Mesenchymal stem cell (in vitro differentiated cells and primary cell): ENCODE measurements around the gene RTP5.

Experiments
- DNase-seq: peaks from one replicate; pipeline ENCODE4 v3.0.0-alpha.2; 2013
- H2AFZ ChIP-seq: one replicate; pipeline ENCODE4 v1.6.1; 2013; ENCODE audit warnings: low read depth, mild to moderate bottlenecking, control low read depth, inconsistent platforms, low read length, moderate library complexity
- H2AK5ac ChIP-seq: 2 replicates; pipeline ENCODE4 v1.6.1; 2013; ENCODE audit warnings: low read length, moderate library complexity, mild to moderate bottlenecking, inconsistent platforms; ENCODE audit not compliant: severe bottlenecking
- H2BK120ac ChIP-seq: one replicate; pipeline ENCODE4 v1.6.1; 2013; ENCODE audit warnings: low read depth, mild to moderate bottlenecking, inconsistent platforms, low read length, moderate library complexity
- H2BK12ac ChIP-seq, 2 experiments: one replicate each; pipeline ENCODE4 v1.6.1; 2013; ENCODE audit warnings: inconsistent platforms in 2 of 2, low read length in 2 of 2, mild to moderate bottlenecking in 2 of 2, moderate library complexity in 2 of 2, control low read depth in 1 of 2
- H2BK15ac ChIP-seq: one replicate; pipeline ENCODE4 v1.6.1; 2013; ENCODE audit warnings: mild to moderate bottlenecking, low read depth, inconsistent platforms; ENCODE audit not compliant: poor library complexity, severe bottlenecking
- H2BK5ac ChIP-seq: 2 replicates; pipeline ENCODE4 v1.6.1; 2013; ENCODE audit warnings: low read depth, mild to moderate bottlenecking, low read length, control low read depth, inconsistent platforms; ENCODE audit not compliant: poor library complexity, severe bottlenecking
- H3K14ac ChIP-seq, 2 experiments: one replicate each; pipeline ENCODE4 v1.6.1; 2013; ENCODE audit warnings: inconsistent platforms in 2 of 2, low read length in 2 of 2, control low read depth in 1 of 2, mild to moderate bottlenecking in 1 of 2, moderate library complexity in 1 of 2
- H3K18ac ChIP-seq, 2 experiments: one replicate each; pipeline ENCODE4 v1.6.1; 2013; ENCODE audit warnings: inconsistent platforms in 2 of 2, low read length in 2 of 2, control low read depth in 1 of 2, low read depth in 1 of 2, mild to moderate bottlenecking in 1 of 2
- H3K23ac ChIP-seq, 2 experiments: one replicate each; pipeline ENCODE4 v1.6.1; 2013; ENCODE audit warnings: inconsistent platforms in 2 of 2, low read length in 2 of 2, mild to moderate bottlenecking in 2 of 2, moderate library complexity in 2 of 2, control low read depth in 1 of 2
- H3K27ac ChIP-seq: 2 replicates; pipeline ENCODE4 v1.5.1; 2013; ENCODE audit warnings: mild to moderate bottlenecking, moderate library complexity, low read length, control low read depth, inconsistent platforms; ENCODE audit not compliant: poor library complexity, severe bottlenecking
- H3K27me3 ChIP-seq, 2 experiments: 2 replicates each; pipeline versions ENCODE4 v1.6.1 to v1.7.0; 2013; ENCODE audit warnings: low read length in 2 of 2, mild to moderate bottlenecking in 2 of 2, moderate library complexity in 2 of 2, control low read depth in 1 of 2, inconsistent platforms in 1 of 2; ENCODE audit not compliant: control insufficient read depth in 1 of 2, insufficient read depth in 1 of 2
- H3K36me3 ChIP-seq, 2 experiments: 2 replicates each; pipeline versions ENCODE4 v1.6.1 to v1.7.0; 2013; ENCODE audit warnings: low read length in 2 of 2, control low read depth in 1 of 2, inconsistent platforms in 1 of 2, low read depth in 1 of 2, mild to moderate bottlenecking in 1 of 2; ENCODE audit not compliant: insufficient read depth in 2 of 2, control insufficient read depth in 1 of 2
- H3K4ac ChIP-seq, 2 experiments: one replicate each; pipeline ENCODE4 v1.6.1; 2013; ENCODE audit warnings: inconsistent platforms in 2 of 2, low read length in 2 of 2, mild to moderate bottlenecking in 2 of 2, moderate library complexity in 2 of 2, control low read depth in 1 of 2, low read depth in 1 of 2
- H3K4me1 ChIP-seq: 2 replicates; pipeline ENCODE4 v1.6.1; 2013; ENCODE audit warnings: low read depth, low read length, control low read depth; ENCODE audit not compliant: control insufficient read depth, insufficient read depth
- H3K4me2 ChIP-seq: 2 replicates; pipeline ENCODE4 v1.6.1; 2013; ENCODE audit warnings: low read length, mild to moderate bottlenecking, inconsistent platforms; ENCODE audit not compliant: poor library complexity, severe bottlenecking
- H3K4me3 ChIP-seq, 2 experiments: 2 replicates each; pipeline versions ENCODE4 v1.5.1 to v1.7.0; 2013; ENCODE audit warnings: low read length in 2 of 2, mild to moderate bottlenecking in 2 of 2, control low read depth in 1 of 2, low read depth in 1 of 2; ENCODE audit not compliant: insufficient read depth in 1 of 2
- H3K79me1 ChIP-seq: replicated peaks from 2 replicates; pipeline ENCODE4 v1.6.1; 2013; ENCODE audit warnings: mild to moderate bottlenecking, control low read depth, low read length, inconsistent platforms; ENCODE audit not compliant: poor library complexity, severe bottlenecking
- H3K9ac ChIP-seq: 2 replicates; pipeline ENCODE4 v1.7.0; 2013; ENCODE audit warnings: mild to moderate bottlenecking, low read length, moderate library complexity
- H3K9me3 ChIP-seq: 2 replicates; pipeline ENCODE4 v1.7.0; 2013; ENCODE audit warnings: mild to moderate bottlenecking, low read length; ENCODE audit not compliant: control insufficient read depth
- H4K8ac ChIP-seq: one replicate; pipeline ENCODE4 v1.6.1; 2013; ENCODE audit warnings: inconsistent platforms, mild to moderate bottlenecking, low read length, moderate library complexity
- H4K91ac ChIP-seq: one replicate; pipeline ENCODE4 v1.6.1; 2013; ENCODE audit warnings: mild to moderate bottlenecking, low read length, inconsistent platforms
- WGBS: methylation state at CpG from one replicate; pipeline ENCODE4 v1.1.7; 2013; ENCODE audit warnings: mixed read lengths; 5-methylcytosine and 5-hydroxymethylcytosine counted together

Gene RTP5

DNA sequence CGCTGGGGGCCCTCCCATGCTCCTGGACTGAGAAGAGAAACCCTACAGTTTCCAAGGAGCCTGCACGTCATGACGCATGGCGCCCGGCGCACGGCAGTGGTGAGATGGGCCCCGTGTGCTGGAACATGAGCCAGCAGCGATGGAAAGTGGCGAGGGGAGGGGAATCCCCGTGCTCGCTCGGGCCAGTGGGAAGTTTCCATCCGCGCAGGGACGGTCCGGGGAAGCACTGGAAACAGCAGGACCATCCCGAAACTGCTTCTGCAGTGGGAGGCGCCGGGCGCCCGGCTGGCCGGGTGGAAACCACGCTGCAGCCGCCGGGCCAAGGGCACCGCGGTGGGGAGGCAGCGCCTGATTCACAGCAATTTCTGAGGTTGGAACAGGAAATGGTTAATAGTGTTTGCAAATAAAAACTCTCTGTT is 6.0 kb upstream of the RTP5 start:
- Histone ChIP-seq H3K14ac (no peak overlapping the region), H2BK15ac (no peak overlapping the region), H3K4me3 (peak overlapping the region in 1 of 2 experiments; percentile 55), H3K9me3 (no peaks in the 10 kb centered on the region), H2BK12ac (no peak overlapping the region), H3K9ac (peak overlapping the region; percentile 15), H2BK120ac (no peak overlapping the region), H2AK5ac (no peak overlapping the region), H3K36me3 (no peaks in the 10 kb centered on the region), H3K27me3 (peaks cover 36 to 68% of the 10 kb centered on the region in 2 experiments), H3K27ac (no peak overlapping the region), H3K4ac (no peak overlapping the region), H3K79me1 (no peaks in the 10 kb centered on the region), H3K18ac (no peak overlapping the region), H2BK5ac (no peak overlapping the region), H2AFZ (no peak overlapping the region), H3K23ac (no peak overlapping the region), H3K4me1 (peaks cover 12% of the 10 kb centered on the region), H4K8ac (no peak overlapping the region), H4K91ac (no peak overlapping the region), H3K4me2 (no peak overlapping the region)
- no peak for DNase-seq
- WGBS: 51% methylated on average over 26 of the region's 29 CpGs

DNA sequence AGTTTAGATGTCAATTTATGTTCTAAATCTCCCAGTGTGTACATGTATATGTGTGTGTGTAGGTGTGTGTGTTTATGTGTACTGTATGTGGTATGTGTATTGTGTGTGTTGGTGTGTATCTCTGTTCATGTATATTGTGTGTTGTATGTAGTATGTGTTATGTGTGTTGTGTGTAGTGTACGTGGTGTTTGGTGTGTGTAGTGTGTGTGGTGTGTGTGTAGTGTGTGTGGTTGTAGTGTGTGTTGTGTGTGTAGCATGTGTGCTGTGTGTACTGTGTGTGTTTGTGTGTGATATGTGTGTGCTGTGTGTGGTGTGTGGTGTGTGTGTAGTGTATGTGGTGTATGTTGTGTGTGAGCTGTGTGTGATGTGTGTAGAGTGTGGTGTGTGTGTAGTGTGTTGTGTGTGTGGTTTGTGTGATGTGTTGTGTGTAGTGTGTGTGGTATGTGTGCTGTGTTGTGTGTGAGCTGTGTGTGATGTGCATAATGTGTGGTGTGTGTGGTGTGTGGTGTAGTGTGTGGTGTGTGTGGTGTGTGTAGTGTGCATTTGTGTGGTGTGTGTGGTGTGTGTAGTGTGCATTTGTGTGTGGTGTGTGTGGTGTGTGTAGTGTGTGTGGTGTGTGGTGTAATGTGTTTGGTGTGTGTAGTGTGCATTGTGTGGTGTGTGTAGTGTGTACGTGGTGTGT is 5.2 kb upstream of the RTP5 start:
- no peak overlapping the region for H2BK12ac ChIP-seq
- H2BK15ac ChIP-seq: no peak overlapping the region
- H3K4ac ChIP-seq: no peak overlapping the region
- H3K27me3 ChIP-seq: peaks cover 36 to 76% of the 10 kb centered on the region in 2 experiments
- H3K23ac ChIP-seq: peak overlapping the region in 1 of 2 experiments; percentile 89
- H2AK5ac ChIP-seq: no peak overlapping the region
- no peak overlapping the region for H2AFZ ChIP-seq
- WGBS: 95% methylated on average over 2 of the region's 2 CpGs
- H3K36me3 ChIP-seq: no peaks in the 10 kb centered on the region
- H3K9me3 ChIP-seq: no peaks in the 10 kb centered on the region
- H3K9ac ChIP-seq: no peak overlapping the region
- H3K14ac ChIP-seq: peak overlapping the region in 1 of 2 experiments; percentile 64
- peak overlapping the region in 1 of 2 experiments; percentile 26 for H3K18ac ChIP-seq
- no peak overlapping the region for H2BK5ac ChIP-seq
- H4K8ac ChIP-seq: peak overlapping the region; percentile 45
- H4K91ac ChIP-seq: peak overlapping the region; percentile 48
- peaks cover 12% of the 10 kb centered on the region for H3K4me1 ChIP-seq
- H3K27ac ChIP-seq: no peak overlapping the region
- no peak overlapping the region for H2BK120ac ChIP-seq
- no peak for DNase-seq
- H3K79me1 ChIP-seq: no peaks in the 10 kb centered on the region
- no peak overlapping the region for H3K4me2 ChIP-seq
- peak overlapping the region in 1 of 2 experiments; percentile 15 for H3K4me3 ChIP-seq

DNA sequence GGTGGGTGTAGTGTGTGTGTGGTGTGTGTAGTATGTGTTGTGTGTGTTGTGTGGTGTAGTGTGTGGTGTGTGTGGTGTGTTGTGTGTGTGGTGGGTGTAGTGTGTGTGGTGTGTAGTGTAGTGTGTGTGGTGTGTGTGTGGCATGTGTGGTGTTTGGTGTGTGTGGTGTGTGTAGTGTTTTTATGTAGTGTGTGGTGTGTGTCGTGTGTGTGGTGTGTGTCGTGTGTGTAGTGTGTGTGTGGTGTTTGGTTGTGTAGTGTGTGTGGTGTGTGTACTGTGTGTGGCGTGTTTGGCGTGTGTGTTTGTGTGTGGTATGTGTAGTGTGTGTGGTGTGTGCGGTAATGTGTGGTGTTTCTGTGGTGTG is 4.7 kb upstream of the RTP5 start:
- Histone ChIP-seq H2BK5ac (no peak overlapping the region), H3K36me3 (no peaks in the 10 kb centered on the region), H2AFZ (no peak overlapping the region), H3K9ac (no peak overlapping the region), H3K14ac (peak overlapping the region in 1 of 2 experiments; percentile 64), H3K4me1 (peaks cover 13% of the 10 kb centered on the region), H2AK5ac (no peak overlapping the region), H3K4me2 (no peak overlapping the region), H2BK12ac (no peak overlapping the region), H4K8ac (no peak overlapping the region), H3K23ac (no peak overlapping the region), H3K4me3 (peak overlapping the region in 1 of 2 experiments; percentile 5), H3K18ac (no peak overlapping the region), H2BK15ac (no peak overlapping the region), H2BK120ac (no peak overlapping the region), H3K27ac (no peak overlapping the region), H3K9me3 (no peaks in the 10 kb centered on the region), H3K79me1 (no peaks in the 10 kb centered on the region), H4K91ac (peak overlapping the region; percentile 48), H3K4ac (no peak overlapping the region), H3K27me3 (peaks cover 36 to 80% of the 10 kb centered on the region in 2 experiments)
- DNase-seq: no peak
- 90% methylated on average over 5 of the region's 5 CpGs for WGBS

DNA sequence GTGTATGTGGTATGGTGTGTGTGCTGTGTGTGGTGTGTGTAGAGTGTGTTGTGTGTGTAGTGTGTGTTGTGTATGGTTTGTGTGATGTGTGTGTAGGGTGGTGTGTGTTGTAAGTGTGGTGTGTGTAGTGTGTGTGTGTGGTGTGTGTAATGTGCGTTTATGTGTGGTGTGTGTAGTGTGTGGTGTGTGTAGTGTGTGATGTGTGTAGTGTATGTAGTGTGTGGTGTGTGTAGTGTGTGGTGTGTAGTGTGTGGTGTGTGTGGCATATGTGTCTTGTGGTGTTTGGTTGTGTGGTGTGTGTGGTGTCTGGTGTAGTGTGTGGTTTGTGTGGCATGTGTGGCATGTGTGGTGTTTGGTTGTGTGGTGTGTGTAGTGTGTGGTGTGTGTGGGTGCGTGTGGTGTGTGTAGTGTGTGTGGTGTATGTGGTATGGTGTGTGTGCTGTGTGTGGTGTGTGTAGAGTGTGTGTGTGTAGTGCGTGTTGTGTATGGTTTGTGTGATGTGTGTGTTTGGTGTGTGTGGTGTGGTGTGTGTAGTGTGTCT is 4.0 kb upstream of the RTP5 start:
- H3K9me3 ChIP-seq: no peaks in the 10 kb centered on the region
- H4K8ac ChIP-seq: no peak overlapping the region
- H3K4me3 ChIP-seq: no peak overlapping the region
- no peaks in the 10 kb centered on the region for H3K36me3 ChIP-seq
- H3K18ac ChIP-seq: no peak overlapping the region
- no peak for DNase-seq
- peak overlapping the region in 1 of 2 experiments; percentile 88 for H3K14ac ChIP-seq
- no peak overlapping the region for H2BK12ac ChIP-seq
- H2BK5ac ChIP-seq: no peak overlapping the region
- H3K4me1 ChIP-seq: peaks cover 13% of the 10 kb centered on the region
- no peak overlapping the region for H3K9ac ChIP-seq
- H2BK15ac ChIP-seq: no peak overlapping the region
- H3K79me1 ChIP-seq: no peaks in the 10 kb centered on the region
- H3K4me2 ChIP-seq: no peak overlapping the region
- no peak overlapping the region for H2AFZ ChIP-seq
- H4K91ac ChIP-seq: peak overlapping the region; percentile 56
- H2BK120ac ChIP-seq: no peak overlapping the region
- 88% methylated on average over 3 of the region's 3 CpGs for WGBS
- H2AK5ac ChIP-seq: no peak overlapping the region
- H3K23ac ChIP-seq: no peak overlapping the region
- H3K27ac ChIP-seq: no peak overlapping the region
- H3K4ac ChIP-seq: no peak overlapping the region
- peaks cover 36 to 86% of the 10 kb centered on the region in 2 experiments for H3K27me3 ChIP-seq
